IMR-90 (cell line): ENCODE measurements around the gene CTAGE1. TPM values are rescaled to one million over a fixed set of nuclear protein-coding genes. Genes with fewer than 3 reads are reported as not detected.

Source experiments
- ATAC-seq: fragments of 200-7000 bp; cut with Tn5 transposase; 2 replicates; pipeline ENCODE4 v1.9.1; 2020; ENCODE audit warnings: low read depth, mild to moderate bottlenecking, moderate library complexity
- BruUV-seq: library from RNA; stranded (reverse); fragments of 400-500 nt; replicated peaks from 2 replicates; lab custom pipeline; 2021; lab: Mats Ljungman, UMichigan
- CTCF ChIA-PET: fragments of 300-600 bp; formaldehyde crosslinking; extraction: SDS; loops from one replicate; lab custom pipeline; 2021; ENCODE audit warnings: antibody characterized with exemption; lab: Yijun Ruan, JAX
- POLR2A ChIA-PET: fragments of 300-600 bp; sonication (Branson Sonifier 250); formaldehyde crosslinking; loops from one replicate; lab custom pipeline; 2022; ENCODE audit warnings: antibody characterized with exemption; ENCODE audit not compliant: unreplicated experiment; lab: Charles Lee
- DNase-seq: peaks from one replicate; pipeline ENCODE4 v3.0.0; 2013
- H2AFZ ChIP-seq: replicated peaks from 2 replicates; pipeline ENCODE3; 2013; ENCODE audit warnings: low read length, mild to moderate bottlenecking; ENCODE audit not compliant: poor library complexity
- H2AK5ac ChIP-seq: 2 replicates; pipeline ENCODE4 v1.6.1; 2013; ENCODE audit warnings: low read depth, low read length, inconsistent platforms
- H2AK9ac ChIP-seq: replicated peaks from 2 replicates; pipeline ENCODE3; 2013; ENCODE audit warnings: mild to moderate bottlenecking, low read depth, low read length, moderate library complexity; ENCODE audit not compliant: poor library complexity
- H2BK120ac ChIP-seq: 2 replicates; pipeline ENCODE4 v1.6.1; 2013; ENCODE audit warnings: low read depth, low read length, inconsistent platforms
- H2BK15ac ChIP-seq: 3 replicates; pipeline ENCODE4 v1.6.1; 2013; ENCODE audit warnings: low read depth, low read length, inconsistent platforms
- H2BK20ac ChIP-seq: 2 replicates; pipeline ENCODE4 v1.6.1; 2013; ENCODE audit warnings: low read depth, mild to moderate bottlenecking, inconsistent platforms, low read length, moderate library complexity
- H2BK5ac ChIP-seq: 2 replicates; pipeline ENCODE4 v1.6.1; 2013; ENCODE audit warnings: mild to moderate bottlenecking, low read depth, low read length, inconsistent platforms; ENCODE audit not compliant: poor library complexity, severe bottlenecking
- H3K14ac ChIP-seq: replicated peaks from 2 replicates; pipeline ENCODE4 v1.6.1; 2013; ENCODE audit warnings: low read depth, low read length, inconsistent platforms
- H3K18ac ChIP-seq: 2 replicates; pipeline ENCODE4 v1.6.1; 2013; ENCODE audit warnings: low read depth, low read length, control low read depth
- H3K23ac ChIP-seq: 2 replicates; pipeline ENCODE4 v1.6.1; 2013; ENCODE audit warnings: low read depth, low read length, inconsistent platforms
- H3K27ac ChIP-seq: 2 replicates; pipeline ENCODE4 v1.5.1; 2013; ENCODE audit warnings: mild to moderate bottlenecking, control low read depth, low read length; ENCODE audit not compliant: insufficient read depth
- H3K27me3 ChIP-seq: 2 replicates; pipeline ENCODE4 v1.6.1; 2013; ENCODE audit warnings: low read length; ENCODE audit not compliant: control insufficient read depth, insufficient read depth
- H3K36me3 ChIP-seq: 2 replicates; pipeline ENCODE4 v1.6.1; 2013; ENCODE audit warnings: low read length, mixed read lengths; ENCODE audit not compliant: control insufficient read depth, insufficient read depth
- H3K4ac ChIP-seq: 2 replicates; pipeline ENCODE4 v1.6.1; 2013; ENCODE audit warnings: low read depth, low read length, inconsistent platforms
- H3K4me1 ChIP-seq: 2 replicates; pipeline ENCODE4 v1.6.1; 2013; ENCODE audit warnings: low read length, mixed read lengths; ENCODE audit not compliant: control insufficient read depth, insufficient read depth
- H3K4me2 ChIP-seq: 2 replicates; pipeline ENCODE4 v1.6.1; 2013; ENCODE audit warnings: low read depth, mild to moderate bottlenecking, control low read depth, low read length, moderate library complexity
- H3K4me3 ChIP-seq: 2 replicates; pipeline ENCODE4 v1.5.1; 2013; ENCODE audit warnings: low read depth, mild to moderate bottlenecking, control low read depth, low read length, moderate library complexity; ENCODE audit not compliant: insufficient read depth
- H3K56ac ChIP-seq: 2 replicates; pipeline ENCODE4 v1.6.1; 2013; ENCODE audit warnings: low read length, inconsistent platforms; ENCODE audit not compliant: insufficient read depth; ENCODE audit errors: extremely low read depth
- H3K79me1 ChIP-seq, 2 experiments: 2 replicates each; pipeline ENCODE4 v1.6.1; 2013; ENCODE audit warnings: low read length in 2 of 2, inconsistent platforms in 1 of 2, low read depth in 1 of 2
- H3K9ac ChIP-seq: 2 replicates; pipeline ENCODE4 v1.6.1; 2013; ENCODE audit warnings: low read depth, low read length, control low read depth
- H3K9me1 ChIP-seq: 2 replicates; pipeline ENCODE4 v1.6.1; 2013; ENCODE audit warnings: low read length, inconsistent platforms; ENCODE audit not compliant: insufficient read depth
- H3K9me3 ChIP-seq: 2 replicates; pipeline ENCODE4 v1.6.1; 2013; ENCODE audit warnings: low read length; ENCODE audit not compliant: control insufficient read depth, insufficient read depth
- H4K20me1 ChIP-seq: 2 replicates; pipeline ENCODE4 v1.6.1; 2013; ENCODE audit warnings: low read length, inconsistent platforms; ENCODE audit not compliant: insufficient read depth
- H4K5ac ChIP-seq: 2 replicates; pipeline ENCODE4 v1.6.1; 2013; ENCODE audit warnings: mild to moderate bottlenecking, low read depth, low read length, control low read depth
- H4K8ac ChIP-seq, 2 experiments: 2 replicates each; pipeline ENCODE4 v1.6.1; 2013; ENCODE audit warnings: low read depth in 2 of 2, low read length in 2 of 2, control low read depth in 1 of 2, inconsistent platforms in 1 of 2
- H4K91ac ChIP-seq: 2 replicates; pipeline ENCODE4 v1.6.1; 2013; ENCODE audit warnings: low read depth, low read length, inconsistent platforms; ENCODE audit not compliant: insufficient read depth
- BHLHE40 ChIP-seq: fragments of 150-350 bp; IDR thresholded peaks from 2 replicates; pipeline ENCODE4 v1.6.1; 2016; ENCODE audit warnings: mild to moderate bottlenecking, low read depth, low read length
- CEBPB ChIP-seq: IDR thresholded peaks from 2 replicates; pipeline ENCODE4 v1.6.1; 2012; ENCODE audit warnings: low read depth, low read length, improper control_type of control experiment
- CHD1 ChIP-seq: IDR thresholded peaks from 2 replicates; pipeline ENCODE4 v1.6.1; 2012; ENCODE audit warnings: low read depth, low read length, improper control_type of control experiment
- CTCF ChIP-seq: conservative IDR thresholded peaks from 2 replicates; pipeline ENCODE4 v1.5.1; 2012; ENCODE audit warnings: mild to moderate bottlenecking, low read depth, low read length, improper control_type of control experiment
- ELK1 ChIP-seq: fragments of 150-350 bp; IDR thresholded peaks from 2 replicates; pipeline ENCODE4 v1.6.1; 2016; ENCODE audit warnings: low read depth, mild to moderate bottlenecking, low read length, moderate library complexity, borderline replicate concordance
- FOS ChIP-seq: fragments of 150-350 bp; IDR thresholded peaks from 2 replicates; pipeline ENCODE4 v1.6.1; 2016; ENCODE audit warnings: low read depth, low read length
- MAZ ChIP-seq: IDR thresholded peaks from 2 replicates; pipeline ENCODE4 v1.6.1; 2012; ENCODE audit warnings: low read depth, mild to moderate bottlenecking, low read length, improper control_type of control experiment, moderate library complexity, borderline replicate concordance
- MXI1 ChIP-seq: IDR thresholded peaks from 2 replicates; pipeline ENCODE4 v1.6.1; 2012; ENCODE audit warnings: low read depth, mild to moderate bottlenecking, low read length, moderate library complexity, borderline replicate concordance
- POLR2A ChIP-seq: IDR thresholded peaks from 2 replicates; pipeline ENCODE4 v1.6.1; 2012; ENCODE audit warnings: mild to moderate bottlenecking, low read depth, low read length
- RAD21 ChIP-seq: IDR thresholded peaks from 2 replicates; pipeline ENCODE4 v1.6.1; 2012; ENCODE audit warnings: low read length, improper control_type of control experiment
- RCOR1 ChIP-seq: IDR thresholded peaks from 2 replicates; pipeline ENCODE4 v1.6.1; 2012; ENCODE audit warnings: mild to moderate bottlenecking, low read length, improper control_type of control experiment; ENCODE audit not compliant: insufficient replicate concordance
- SMC3 ChIP-seq: fragments of 150-350 bp; IDR thresholded peaks from 2 replicates; pipeline ENCODE4 v1.6.1; 2016; ENCODE audit warnings: low read depth, mild to moderate bottlenecking, antibody characterized with exemption, low read length, moderate library complexity
- USF2 ChIP-seq: fragments of 150-350 bp; IDR thresholded peaks from 2 replicates; pipeline ENCODE4 v1.6.1; 2017; ENCODE audit warnings: mild to moderate bottlenecking, antibody characterized with exemption, low read length, low read depth
- whole genome bisulfite sequencing, 2 experiments: methylation state at CpG; one replicate each; pipeline versions ENCODE4 v1.1.5 to v1.1.7; 2013; ENCODE audit warnings: missing lambda C conversion rate in 2 of 2; ENCODE audit not compliant: insufficient read length in 1 of 2; ENCODE audit errors: extremely low coverage in 2 of 2; 5-methylcytosine and 5-hydroxymethylcytosine counted together
- dilution Hi-C: fragments of 300-500 bp; cut with HindIII; formaldehyde crosslinking; loops from one replicate; pipeline ENCODE4 v1.14.3; 2018; ENCODE audit warnings: low sequenced_read_pairs; ENCODE audit not compliant: unreplicated experiment
- in situ Hi-C: fragments of 300-500 bp; cut with MboI; formaldehyde crosslinking; loops from 3 replicates; pipeline ENCODE4 v1.14.3; 2019; ENCODE audit warnings: low sequenced_read_pairs, inconsistent platforms, mixed read lengths
- intact Hi-C: fragments of 100-400 bp; cut with micrococcal nuclease; formaldehyde crosslinking; loops from 2 replicates; pipeline ENCODE4 v1.10.0; 2022
- polyA plus RNA-seq, 3 experiments: library from polyadenylated mRNA; depleted of rRNA; stranded (reverse); fragments of >200 nt; gene quantifications; 2 replicates each; pipeline ENCODE4 v1.2.3, GENCODE V29; 2012; ENCODE audit warnings: low replicate concordance in 1 of 3
- total RNA-seq: library from RNA; depleted of rRNA; stranded (reverse); fragments of >200 nt; gene quantifications from 2 replicates; pipeline ENCODE4 v1.2.3, GENCODE V29; 2012

Gene CTAGE1
- total and polyA plus RNA-seq, 2 of the 4 experiments (the other 2 are of a cell fraction): 0.09 TPM; not detected in 1

GRCh38 chr18:22423878-22424564 lies 6.3 kb upstream of the CTAGE1 start:
- Histone ChIP-seq H3K4me2 (no peak overlapping the region), H3K18ac (peak overlapping the region; percentile 24; the same call in 1 of the 2 replicates), H2BK20ac (no peak overlapping the region), H4K8ac (no peak overlapping the region), H3K27me3 (no peaks in the 10 kb centered on the region), H3K9me1 (peaks cover 7% of the 10 kb centered on the region; the same call in 1 of the 2 replicates), H4K20me1 (no peaks in the 10 kb centered on the region), H3K23ac (no peak overlapping the region), H3K79me1 (no peaks in the 10 kb centered on the region), H4K91ac (no peak overlapping the region; the same call in 1 of the 2 replicates), H3K9me3 (no peaks in the 10 kb centered on the region; the same call in 1 of the 2 replicates), H3K4me1 (peaks cover 10% of the 10 kb centered on the region), H2AK5ac (peak overlapping the region; percentile 43; the same call in 1 of the 2 replicates), H2BK120ac (peak overlapping the region; percentile 42), H3K9ac (no peak overlapping the region), H3K4me3 (no peak overlapping the region), H3K14ac (no peak overlapping the region), H2BK15ac (0 out of 3 replicates have a peak overlapping the region, but pooled peaks have one; percentile 3), H3K36me3 (no peaks in the 10 kb centered on the region), H2BK5ac (no peak overlapping the region), H3K4ac (peak overlapping the region; percentile 38), H3K27ac (no peak overlapping the region), H4K5ac (no peak overlapping the region), H3K56ac (no peak overlapping the region), H2AK9ac (no peak overlapping the region), H2AFZ (no peak overlapping the region)
- ATAC-seq (no peak), DNase-seq (no peak)
- no TSS peak for BruUV-seq
- dilution Hi-C loops (no loop called here), in situ Hi-C loops (no loop called here), intact Hi-C loops (no loop called here)
- TF ChIP-seq CTCF: no peak
- TF ChIP-seq ELK1: no peak
- no peak for TF ChIP-seq MAZ
- no peak for TF ChIP-seq CHD1
- TF ChIP-seq BHLHE40: no peak
- TF ChIP-seq SMC3: no peak
- no peak for TF ChIP-seq RCOR1
- TF ChIP-seq POLR2A: no peak
- no peak for TF ChIP-seq FOS
- no peak for TF ChIP-seq CEBPB
- no peak for TF ChIP-seq USF2
- no peak for TF ChIP-seq RAD21
- TF ChIP-seq MXI1: no peak
- ChIA-PET POLR2A (no interaction called here), CTCF (no interaction called here)
- no CpG with 5 or more reads among the region's 9 CpGs for WGBS, 2 experiments
